ENCODE measurements around the gene MOCOS.

Gene MOCOS

DNA sequence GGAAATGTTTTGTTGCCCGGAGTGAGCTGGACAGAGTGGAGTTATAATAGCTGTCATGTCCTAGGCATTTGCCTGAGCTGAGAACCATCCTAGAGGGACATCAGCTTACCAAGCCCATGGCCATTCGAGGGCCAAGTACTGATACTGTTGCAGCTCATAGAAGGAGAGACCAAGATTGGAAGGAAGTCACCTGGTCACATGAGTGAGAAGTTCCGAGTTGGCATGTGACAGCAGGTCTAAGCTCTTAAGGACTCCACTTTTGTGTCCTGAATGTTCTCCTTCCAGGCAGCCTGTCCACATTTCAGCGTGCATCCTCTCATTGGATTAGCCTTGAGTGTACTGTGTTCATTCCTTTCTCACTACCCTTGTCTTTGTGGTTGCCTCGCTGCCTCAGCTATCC, 114.6 kb downstream of the MOCOS start:
- Mint-ChIP-seq H3K4me3 (no peak overlapping the region), H3K36me3 (ENCODE audit: low read depth) (no peaks in the 10 kb centered on the region), H3K4me1 (peaks cover 53% of the 10 kb centered on the region), H3K9me3 (no peaks in the 10 kb centered on the region), H3K27ac (peak overlapping the region in 1 of 3 experiments; percentile 0), H3K27me3 (ENCODE audit: low read depth) (peaks cover 41% of the 10 kb centered on the region)
- TF ChIP-seq, protein P1, sequence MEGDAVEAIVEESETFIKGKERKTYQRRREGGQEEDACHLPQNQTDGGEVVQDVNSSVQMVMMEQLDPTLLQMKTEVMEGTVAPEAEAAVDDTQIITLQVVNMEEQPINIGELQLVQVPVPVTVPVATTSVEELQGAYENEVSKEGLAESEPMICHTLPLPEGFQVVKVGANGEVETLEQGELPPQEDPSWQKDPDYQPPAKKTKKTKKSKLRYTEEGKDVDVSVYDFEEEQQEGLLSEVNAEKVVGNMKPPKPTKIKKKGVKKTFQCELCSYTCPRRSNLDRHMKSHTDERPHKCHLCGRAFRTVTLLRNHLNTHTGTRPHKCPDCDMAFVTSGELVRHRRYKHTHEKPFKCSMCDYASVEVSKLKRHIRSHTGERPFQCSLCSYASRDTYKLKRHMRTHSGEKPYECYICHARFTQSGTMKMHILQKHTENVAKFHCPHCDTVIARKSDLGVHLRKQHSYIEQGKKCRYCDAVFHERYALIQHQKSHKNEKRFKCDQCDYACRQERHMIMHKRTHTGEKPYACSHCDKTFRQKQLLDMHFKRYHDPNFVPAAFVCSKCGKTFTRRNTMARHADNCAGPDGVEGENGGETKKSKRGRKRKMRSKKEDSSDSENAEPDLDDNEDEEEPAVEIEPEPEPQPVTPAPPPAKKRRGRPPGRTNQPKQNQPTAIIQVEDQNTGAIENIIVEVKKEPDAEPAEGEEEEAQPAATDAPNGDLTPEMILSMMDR (IDR thresholded peaks at IDR 0.05; ENCODE audit: unreplicated experiment in 3 of 3) = no peak

- H3K4me1 Mint-ChIP-seq = peaks cover 58% of the 10 kb centered on the region
- no peaks in the 10 kb centered on the region for H3K9me3 Mint-ChIP-seq
- peaks cover 41% of the 10 kb centered on the region for H3K27me3 Mint-ChIP-seq (ENCODE audit: low read depth)
- TF ChIP-seq, protein P1 (IDR thresholded peaks at IDR 0.05; ENCODE audit: unreplicated experiment in 3 of 3) = no peak
- peak overlapping the region in 2 of 3 experiments; percentile 0 to 13 for H3K27ac Mint-ChIP-seq
- peak overlapping the region in 1 of 3 experiments; percentile 28 for H3K4me3 Mint-ChIP-seq
- no peaks in the 10 kb centered on the region for H3K36me3 Mint-ChIP-seq (ENCODE audit: low read depth)
These were observed 115.4 kb downstream of the MOCOS start for GRCh38 chr18:36302676-36303075.

DNA sequence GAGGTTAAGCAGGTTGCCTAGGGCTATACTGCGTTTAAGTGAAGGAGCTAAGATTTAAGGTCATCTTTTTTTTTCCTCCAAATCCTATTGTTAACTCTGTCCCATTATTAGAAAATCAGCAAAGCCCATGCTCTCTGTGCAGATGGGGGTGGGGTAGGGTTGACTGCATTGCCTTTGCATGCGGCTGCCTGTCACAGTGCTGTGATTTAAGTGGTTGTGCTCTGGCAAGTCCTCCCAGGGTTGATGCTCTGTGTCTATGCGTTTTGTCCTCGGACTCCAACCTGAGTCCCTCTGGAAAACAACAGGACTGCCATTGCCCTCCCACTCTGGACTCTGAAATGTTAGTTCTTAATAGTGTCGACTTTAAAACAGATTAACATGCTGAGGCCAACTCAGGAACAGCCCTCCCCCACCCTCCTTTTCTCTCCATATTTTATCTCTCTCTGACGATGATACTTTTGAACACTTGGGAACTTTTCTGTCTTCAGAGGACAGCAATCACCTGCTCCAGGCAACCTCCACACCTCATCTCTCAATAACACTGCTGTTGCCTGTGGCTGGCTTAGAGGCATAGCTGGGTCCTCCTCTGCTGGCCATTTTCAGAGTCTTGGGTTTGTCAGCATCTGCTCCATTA, 116.0 kb downstream of the MOCOS start:
- Mint-ChIP-seq H3K27ac (peak overlapping the region in 1 of 3 experiments; percentile 0), H3K27me3 (ENCODE audit: low read depth) (peaks cover 41% of the 10 kb centered on the region)

GRCh38 chr18:36304723-36305122, 117.4 kb downstream of the MOCOS start:
- Mint-ChIP-seq H3K4me1 (peaks cover 65% of the 10 kb centered on the region), H3K9me3 (no peaks in the 10 kb centered on the region), H3K27me3 (ENCODE audit: low read depth) (peaks cover 30% of the 10 kb centered on the region), H3K27ac (no peak overlapping the region), H3K36me3 (ENCODE audit: low read depth) (no peaks in the 10 kb centered on the region), H3K4me3 (no peak overlapping the region)
- TF ChIP-seq, protein P1 (IDR thresholded peaks at IDR 0.05; ENCODE audit: unreplicated experiment in 3 of 3) = no peak

More for the DNA sequence above, 116.0 kb downstream of the MOCOS start:
- Mint-ChIP-seq H3K4me1 (peaks cover 62% of the 10 kb centered on the region), H3K9me3 (no peaks in the 10 kb centered on the region), H3K36me3 (ENCODE audit: low read depth) (no peaks in the 10 kb centered on the region), H3K4me3 (peak overlapping the region in 2 of 3 experiments; percentile 8 to 14)
- TF ChIP-seq, protein P1 (IDR thresholded peaks at IDR 0.05; ENCODE audit: unreplicated experiment in 3 of 3) = no peak

DNA sequence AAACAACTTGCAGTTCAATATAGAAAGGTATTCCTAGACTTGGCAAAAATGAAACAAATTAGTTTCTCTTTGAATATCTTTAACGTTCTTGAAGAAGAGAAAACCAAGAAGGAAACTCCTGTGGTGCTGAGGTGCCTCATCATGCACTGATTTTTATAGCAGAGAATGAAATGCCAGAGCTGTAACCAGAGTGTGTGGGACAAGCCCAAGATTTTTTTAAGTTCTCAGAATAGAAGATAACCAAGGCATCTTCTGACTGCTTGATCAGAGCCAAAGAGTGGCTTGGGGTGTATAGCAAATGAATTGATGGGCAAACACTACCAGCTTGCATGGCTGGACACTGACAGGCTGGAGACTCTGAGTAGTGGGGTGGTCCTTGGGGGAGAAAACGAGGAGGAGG, 118.1 kb downstream of the MOCOS start:
- Mint-ChIP-seq H3K36me3 (ENCODE audit: low read depth) (no peaks in the 10 kb centered on the region), H3K27me3 (ENCODE audit: low read depth) (peaks cover 25% of the 10 kb centered on the region), H3K4me3 (no peak overlapping the region), H3K4me1 (peaks cover 67% of the 10 kb centered on the region), H3K9me3 (no peaks in the 10 kb centered on the region), H3K27ac (no peak overlapping the region)
- TF ChIP-seq, protein P1 (IDR thresholded peaks at IDR 0.05; ENCODE audit: unreplicated experiment in 3 of 3) = no peak

- TF ChIP-seq, protein P1 (IDR thresholded peaks at IDR 0.05; ENCODE audit: unreplicated experiment in 3 of 3) = no peak
- no peak overlapping the region for H3K4me3 Mint-ChIP-seq
- no peaks in the 10 kb centered on the region for H3K36me3 Mint-ChIP-seq (ENCODE audit: low read depth)
- H3K4me1 Mint-ChIP-seq = peaks cover 64% of the 10 kb centered on the region
- H3K9me3 Mint-ChIP-seq = no peaks in the 10 kb centered on the region
- peaks cover 19% of the 10 kb centered on the region for H3K27me3 Mint-ChIP-seq (ENCODE audit: low read depth)
- no peak overlapping the region for H3K27ac Mint-ChIP-seq
These were observed 120.2 kb downstream of the MOCOS start for GRCh38 chr18:36307513-36307912.
